ENCODE results near the gene S1PR4. TPM values are rescaled to one million over a fixed set of nuclear protein-coding genes. Genes with fewer than 3 reads are reported as not detected.

S1PR4 gene
- total and polyA plus RNA-seq, 8 donors = 1.2 to 20.8 (median 2.2) TPM

DNA sequence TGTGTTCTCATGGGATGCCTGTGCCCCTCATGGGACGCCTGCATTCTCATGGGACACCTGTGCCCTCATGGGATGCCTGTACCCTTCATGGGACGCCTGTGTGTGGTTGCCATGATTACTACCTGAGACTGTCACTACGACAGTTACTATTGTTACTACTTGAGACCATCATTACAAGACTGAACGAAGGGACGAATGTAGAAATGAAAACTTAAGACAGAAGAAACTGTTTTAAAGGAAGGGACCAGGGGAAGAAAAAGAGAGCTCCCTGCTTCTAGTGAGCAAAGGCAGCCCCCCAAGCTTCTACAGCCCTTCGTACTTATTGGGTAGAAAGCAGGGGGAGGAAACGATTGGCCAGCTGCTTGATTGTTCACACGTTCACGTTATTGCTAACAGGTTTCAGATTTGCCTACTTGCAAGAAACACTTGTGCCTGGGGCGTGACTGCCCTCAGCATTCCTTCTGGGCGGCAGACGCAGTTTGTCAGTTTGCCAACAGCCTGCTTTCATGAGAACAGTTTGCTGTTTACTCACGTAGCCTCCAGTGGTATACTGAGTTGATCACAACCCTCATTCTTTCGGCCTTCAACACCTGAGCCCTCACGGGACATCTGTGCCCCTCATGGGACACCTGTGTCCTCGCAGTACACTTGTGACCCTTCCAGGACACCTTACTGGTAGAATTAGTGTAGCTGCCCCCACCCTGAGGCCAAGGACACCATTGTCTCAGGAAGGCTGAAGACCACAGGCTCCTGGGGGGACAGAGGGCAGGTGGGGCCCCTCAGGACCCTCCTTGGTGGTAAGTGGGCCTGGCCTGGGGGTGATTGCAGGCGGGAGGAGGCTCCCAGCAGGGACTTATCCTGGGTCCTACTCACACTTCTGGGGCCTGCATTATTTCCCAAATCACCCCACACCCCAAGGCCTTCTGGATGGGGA lies 2.5 kb upstream of the S1PR4 start:
- TF ChIP-seq, protein P1, sequence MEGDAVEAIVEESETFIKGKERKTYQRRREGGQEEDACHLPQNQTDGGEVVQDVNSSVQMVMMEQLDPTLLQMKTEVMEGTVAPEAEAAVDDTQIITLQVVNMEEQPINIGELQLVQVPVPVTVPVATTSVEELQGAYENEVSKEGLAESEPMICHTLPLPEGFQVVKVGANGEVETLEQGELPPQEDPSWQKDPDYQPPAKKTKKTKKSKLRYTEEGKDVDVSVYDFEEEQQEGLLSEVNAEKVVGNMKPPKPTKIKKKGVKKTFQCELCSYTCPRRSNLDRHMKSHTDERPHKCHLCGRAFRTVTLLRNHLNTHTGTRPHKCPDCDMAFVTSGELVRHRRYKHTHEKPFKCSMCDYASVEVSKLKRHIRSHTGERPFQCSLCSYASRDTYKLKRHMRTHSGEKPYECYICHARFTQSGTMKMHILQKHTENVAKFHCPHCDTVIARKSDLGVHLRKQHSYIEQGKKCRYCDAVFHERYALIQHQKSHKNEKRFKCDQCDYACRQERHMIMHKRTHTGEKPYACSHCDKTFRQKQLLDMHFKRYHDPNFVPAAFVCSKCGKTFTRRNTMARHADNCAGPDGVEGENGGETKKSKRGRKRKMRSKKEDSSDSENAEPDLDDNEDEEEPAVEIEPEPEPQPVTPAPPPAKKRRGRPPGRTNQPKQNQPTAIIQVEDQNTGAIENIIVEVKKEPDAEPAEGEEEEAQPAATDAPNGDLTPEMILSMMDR (IDR thresholded peaks at IDR 0.05) = no peak
- Histone ChIP-seq H3K27me3 (no peaks in the 10 kb centered on the region), H3K36me3 (no peaks in the 10 kb centered on the region), H3K4me3 (no peak overlapping the region), H3K4me1 (peaks cover 8 to 53% of the 10 kb centered on the region in 2 donors), H3K9me3 (no peaks in the 10 kb centered on the region), H3K27ac (peak overlapping the region; percentile 86 to 96)
- intact Hi-C loops (cut with DNase I) = no loop called here
- ATAC-seq = peak; percentile 66
- peak; percentile 34 to 91 (median 84) for DNase-seq

DNA sequence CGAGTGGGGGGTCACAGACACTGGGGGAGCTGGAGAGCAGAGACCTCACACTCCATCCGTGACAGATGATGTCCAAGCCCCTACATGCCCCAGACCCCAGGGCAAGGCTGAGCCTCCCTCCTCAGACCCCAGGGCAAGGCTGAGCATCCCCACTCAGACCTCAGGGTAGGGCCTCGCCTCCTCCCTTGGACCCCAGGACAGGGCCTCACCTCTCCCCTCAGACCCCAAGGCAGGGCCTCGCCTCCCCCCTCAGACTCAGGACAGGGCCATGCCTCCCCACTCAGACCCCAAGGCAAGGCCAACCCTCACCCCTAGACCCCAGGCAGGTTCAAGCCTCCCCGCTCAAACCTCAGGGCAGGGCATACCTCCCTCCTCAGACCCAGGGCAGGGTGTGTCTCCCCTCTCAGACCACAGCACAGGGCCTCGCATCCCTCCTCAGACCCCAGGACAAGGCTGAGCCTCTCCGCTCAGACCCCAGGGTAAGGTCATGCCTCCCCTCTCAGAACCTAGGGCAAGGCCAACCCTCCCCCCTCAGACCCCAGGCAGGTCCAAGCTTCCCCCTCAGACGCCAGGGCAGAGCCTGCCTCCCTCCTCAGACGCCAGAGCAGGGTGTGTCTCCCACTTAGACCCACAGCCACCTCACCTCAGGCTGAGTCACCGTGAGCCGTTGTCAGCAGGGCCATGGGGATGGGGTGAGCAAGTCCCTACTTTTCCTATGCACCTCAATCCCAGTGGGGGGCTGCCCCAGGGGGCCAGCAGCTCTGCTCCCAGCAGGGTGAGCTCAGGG lies 1.7 kb upstream of the S1PR4 start:
- Histone ChIP-seq H3K36me3 (no peaks in the 10 kb centered on the region), H3K4me1 (peaks cover 8 to 61% of the 10 kb centered on the region in 2 donors), H3K4me3 (peak overlapping the region in 1 of 2 donors; percentile 24), H3K27me3 (no peaks in the 10 kb centered on the region), H3K9me3 (no peaks in the 10 kb centered on the region), H3K27ac (peak overlapping the region; percentile 86 to 96)
- TF ChIP-seq, protein P1 (IDR thresholded peaks at IDR 0.05) = no peak
- intact Hi-C loops (cut with DNase I) = no loop called here
- ATAC-seq = peak; percentile 92
- DNase-seq = peak in 3 of 4 donors; percentile 52 to 91 (median 87)

DNA sequence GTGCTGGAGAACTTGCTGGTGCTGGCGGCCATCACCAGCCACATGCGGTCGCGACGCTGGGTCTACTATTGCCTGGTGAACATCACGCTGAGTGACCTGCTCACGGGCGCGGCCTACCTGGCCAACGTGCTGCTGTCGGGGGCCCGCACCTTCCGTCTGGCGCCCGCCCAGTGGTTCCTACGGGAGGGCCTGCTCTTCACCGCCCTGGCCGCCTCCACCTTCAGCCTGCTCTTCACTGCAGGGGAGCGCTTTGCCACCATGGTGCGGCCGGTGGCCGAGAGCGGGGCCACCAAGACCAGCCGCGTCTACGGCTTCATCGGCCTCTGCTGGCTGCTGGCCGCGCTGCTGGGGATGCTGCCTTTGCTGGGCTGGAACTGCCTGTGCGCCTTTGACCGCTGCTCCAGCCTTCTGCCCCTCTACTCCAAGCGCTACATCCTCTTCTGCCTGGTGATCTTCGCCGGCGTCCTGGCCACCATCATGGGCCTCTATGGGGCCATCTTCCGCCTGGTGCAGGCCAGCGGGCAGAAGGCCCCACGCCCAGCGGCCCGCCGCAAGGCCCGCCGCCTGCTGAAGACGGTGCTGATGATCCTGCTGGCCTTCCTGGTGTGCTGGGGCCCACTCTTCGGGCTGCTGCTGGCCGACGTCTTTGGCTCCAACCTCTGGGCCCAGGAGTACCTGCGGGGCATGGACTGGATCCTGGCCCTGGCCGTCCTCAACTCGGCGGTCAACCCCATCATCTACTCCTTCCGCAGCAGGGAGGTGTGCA lies 587 bp downstream of the S1PR4 start:
- Histone ChIP-seq H3K27me3 (no peaks in the 10 kb centered on the region), H3K9me3 (no peaks in the 10 kb centered on the region), H3K4me3 (peak overlapping the region; percentile 21 to 63), H3K4me1 (peaks cover 8 to 79% of the 10 kb centered on the region in 2 donors), H3K27ac (peak overlapping the region; percentile 85 to 97), H3K36me3 (no peaks in the 10 kb centered on the region)
- peak in 1 of 4 donors; percentile 85 for DNase-seq
- TF ChIP-seq, protein P1 (IDR thresholded peaks at IDR 0.05) = no peak
- intact Hi-C loops (cut with DNase I) = no loop called here
- ATAC-seq = no peak

DNA sequence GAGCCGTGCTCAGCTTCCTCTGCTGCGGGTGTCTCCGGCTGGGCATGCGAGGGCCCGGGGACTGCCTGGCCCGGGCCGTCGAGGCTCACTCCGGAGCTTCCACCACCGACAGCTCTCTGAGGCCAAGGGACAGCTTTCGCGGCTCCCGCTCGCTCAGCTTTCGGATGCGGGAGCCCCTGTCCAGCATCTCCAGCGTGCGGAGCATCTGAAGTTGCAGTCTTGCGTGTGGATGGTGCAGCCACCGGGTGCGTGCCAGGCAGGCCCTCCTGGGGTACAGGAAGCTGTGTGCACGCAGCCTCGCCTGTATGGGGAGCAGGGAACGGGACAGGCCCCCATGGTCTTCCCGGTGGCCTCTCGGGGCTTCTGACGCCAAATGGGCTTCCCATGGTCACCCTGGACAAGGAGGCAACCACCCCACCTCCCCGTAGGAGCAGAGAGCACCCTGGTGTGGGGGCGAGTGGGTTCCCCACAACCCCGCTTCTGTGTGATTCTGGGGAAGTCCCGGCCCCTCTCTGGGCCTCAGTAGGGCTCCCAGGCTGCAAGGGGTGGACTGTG lies 1.2 kb downstream of the S1PR4 start:
- ATAC-seq (no peak), DNase-seq (peak in 1 of 4 donors; percentile 81)
- peak overlapping the region; percentile 3 to 63 for H3K4me3 ChIP-seq
- H3K9me3 ChIP-seq = no peaks in the 10 kb centered on the region
- peak overlapping the region; percentile 85 to 97 for H3K27ac ChIP-seq
- no peaks in the 10 kb centered on the region for H3K36me3 ChIP-seq
- no peaks in the 10 kb centered on the region for H3K27me3 ChIP-seq
- TF ChIP-seq, protein P1 (IDR thresholded peaks at IDR 0.05) = no peak
- intact Hi-C loops (cut with DNase I) = no loop called here
- peaks cover 8 to 85% of the 10 kb centered on the region in 2 donors for H3K4me1 ChIP-seq

All from left lung (tissue), 10 donors.